ENCODE results near the gene RGS12.
"Not testable (repeated sequence)": the region's sequence is repeated elsewhere in the genome, so short reads cannot be mapped to it uniquely, and the experiment has no call there.

Gene RGS12

DNA sequence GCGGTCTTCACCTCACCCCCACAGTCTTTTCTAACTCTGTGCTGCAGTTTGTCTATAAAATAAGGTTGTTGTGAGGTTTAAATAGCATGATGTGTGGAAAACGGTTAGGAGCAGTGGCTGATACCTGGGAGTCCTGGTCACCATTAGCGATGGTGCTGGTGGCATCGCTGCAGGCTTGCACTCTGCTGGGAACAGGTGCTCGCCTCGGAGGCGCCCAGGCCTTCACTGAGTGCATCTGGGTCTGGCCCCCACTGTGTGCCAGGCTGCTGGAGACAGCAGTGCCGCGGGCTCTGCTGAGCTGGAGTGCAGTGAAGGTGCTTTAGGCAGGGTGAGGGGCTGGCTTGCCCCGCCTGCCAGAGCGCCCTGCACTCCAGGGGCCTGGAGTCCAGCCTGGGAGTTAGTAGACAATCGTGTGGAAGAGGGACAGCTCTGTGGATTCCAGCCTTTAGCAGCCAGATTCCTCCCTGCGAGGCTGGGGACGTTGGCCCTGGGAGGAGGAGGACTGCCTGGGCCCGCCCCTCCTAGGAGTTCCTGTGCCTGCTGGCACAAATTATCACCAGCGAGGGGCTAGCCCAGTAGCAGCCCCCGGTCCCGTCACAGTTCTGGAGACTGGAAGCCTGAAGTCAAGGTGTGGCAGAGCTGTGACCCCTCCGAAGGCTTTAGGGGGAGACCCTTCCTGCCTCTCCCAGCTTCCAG lies 7.3 kb downstream of the RGS12 start:
- DNase-seq, result no peak

DNA sequence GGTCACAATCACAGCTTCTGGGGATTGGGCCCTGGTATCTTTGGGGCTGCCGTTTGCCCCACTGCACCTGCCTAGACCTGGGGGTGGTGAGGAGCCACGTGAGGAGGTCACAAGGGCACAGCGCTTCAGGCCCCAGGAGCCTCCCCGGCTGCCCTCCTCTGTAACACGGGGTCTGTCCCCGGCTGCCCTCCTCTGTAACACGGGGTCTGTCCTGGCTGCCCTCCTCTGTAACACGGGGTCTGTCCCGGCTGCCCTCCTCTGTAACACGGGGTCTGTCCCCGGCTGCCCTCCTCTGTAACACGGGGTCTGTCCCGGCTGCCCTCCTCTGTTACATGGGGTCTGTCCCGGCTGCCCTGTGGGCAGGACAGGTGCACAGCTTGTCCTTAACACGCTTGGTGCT lies 8.1 kb downstream of the RGS12 start:
- not testable (repeated sequence) for DNase-seq

GRCh38 chr4:3301450-3302172 lies 8.8 kb downstream of the RGS12 start:
- DNase-seq, result no peak

- DNase-seq, result no peak
These were observed 9.5 kb downstream of the RGS12 start for GRCh38 chr4:3302173-3302785.

DNA sequence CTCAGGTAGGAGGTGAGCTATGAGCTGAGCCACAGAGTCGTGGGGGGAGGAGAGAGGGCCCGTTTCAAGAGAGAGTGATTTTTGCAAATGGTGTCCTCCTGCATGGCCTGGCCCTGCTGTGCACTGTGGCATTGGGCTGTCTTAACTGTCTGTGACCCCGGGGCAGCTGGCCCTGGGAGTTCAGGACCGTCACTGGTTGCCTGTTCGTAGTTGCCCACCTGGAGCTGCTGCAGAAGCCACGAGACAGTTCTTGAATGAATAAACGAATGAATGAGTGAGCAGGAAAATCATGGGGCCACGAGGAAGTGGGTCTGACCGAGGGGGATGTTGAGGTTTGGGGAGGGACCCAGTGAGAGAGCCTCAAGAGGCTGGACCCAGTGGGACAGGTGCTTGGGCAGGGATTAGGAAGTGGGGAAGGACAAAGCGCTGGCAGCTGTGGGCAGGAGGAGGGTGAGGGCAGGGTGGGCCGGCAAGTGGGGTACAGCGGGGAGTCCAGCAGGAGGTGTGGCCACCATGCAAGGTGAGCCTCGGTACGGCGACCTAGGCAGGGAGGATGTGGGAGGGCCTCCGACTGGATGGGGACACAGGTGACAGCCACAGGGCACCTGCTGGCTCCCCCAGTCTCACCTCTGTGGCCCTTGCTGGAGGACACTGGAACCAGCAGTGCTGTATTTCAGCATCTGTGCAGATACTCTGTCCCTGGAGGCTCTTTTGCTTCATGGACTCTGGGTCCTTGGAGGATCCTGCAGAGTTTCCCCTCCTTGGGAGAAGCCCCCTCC lies 10.2 kb downstream of the RGS12 start:
- DNase-seq, result no peak

GRCh38 chr4:3303565-3303824 lies 10.7 kb downstream of the RGS12 start:
- DNase-seq, result no peak

GRCh38 chr4:3303923-3304710 lies 11.3 kb downstream of the RGS12 start:
- no peak for DNase-seq

- DNase-seq, result peak; percentile 67
These were observed 12.2 kb downstream of the RGS12 start for GRCh38 chr4:3304831-3305609.

- peak; percentile 73 for DNase-seq
These were observed 13.0 kb downstream of the RGS12 start for GRCh38 chr4:3305610-3306371.

DNA sequence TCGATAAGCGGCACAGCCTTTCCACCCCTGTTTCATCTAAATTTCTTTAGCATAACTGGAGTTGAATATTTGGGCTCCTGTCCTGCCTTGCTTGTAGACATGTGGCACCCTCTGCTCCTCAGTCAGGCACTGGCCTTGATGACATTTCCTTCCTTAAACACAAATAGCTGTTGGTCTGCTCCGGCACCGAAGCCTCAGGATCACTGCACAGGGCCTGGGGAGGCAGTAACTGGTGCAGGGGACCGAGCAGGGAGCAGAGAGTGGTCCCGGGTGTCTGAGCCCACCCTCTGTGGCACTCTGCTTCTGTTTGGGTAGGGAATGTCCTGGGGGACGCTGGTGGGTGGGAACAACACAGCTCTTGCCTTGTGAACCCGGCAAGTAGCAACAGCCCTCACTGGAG lies 13.6 kb downstream of the RGS12 start:
- DNase-seq, result no peak

- DNase-seq, result no peak
These were observed 14.2 kb downstream of the RGS12 start for GRCh38 chr4:3307060-3307459.

DNA sequence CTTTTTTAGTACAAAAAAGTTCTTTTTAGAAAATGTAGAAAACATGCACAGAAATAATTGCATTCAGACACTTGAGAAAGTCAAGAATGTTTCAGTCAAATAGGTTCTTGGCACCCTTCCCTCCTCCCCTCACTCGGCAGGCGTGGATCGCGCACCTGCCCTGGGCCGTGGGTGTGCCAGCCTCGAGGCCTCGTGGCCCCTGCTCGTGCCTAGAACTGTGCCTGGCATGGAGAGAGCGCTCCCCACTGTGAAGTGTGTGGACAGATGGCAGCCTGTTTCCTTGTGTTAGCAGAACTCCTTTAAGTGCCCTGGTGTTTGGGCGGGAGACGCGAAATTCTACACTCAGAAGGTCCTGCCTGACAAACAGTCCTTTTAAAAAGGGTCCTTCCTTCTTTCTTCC lies 14.7 kb downstream of the RGS12 start:
- DNase-seq, result no peak

GRCh38 chr4:3307891-3308575 lies 15.2 kb downstream of the RGS12 start:
- no peak for DNase-seq

DNA sequence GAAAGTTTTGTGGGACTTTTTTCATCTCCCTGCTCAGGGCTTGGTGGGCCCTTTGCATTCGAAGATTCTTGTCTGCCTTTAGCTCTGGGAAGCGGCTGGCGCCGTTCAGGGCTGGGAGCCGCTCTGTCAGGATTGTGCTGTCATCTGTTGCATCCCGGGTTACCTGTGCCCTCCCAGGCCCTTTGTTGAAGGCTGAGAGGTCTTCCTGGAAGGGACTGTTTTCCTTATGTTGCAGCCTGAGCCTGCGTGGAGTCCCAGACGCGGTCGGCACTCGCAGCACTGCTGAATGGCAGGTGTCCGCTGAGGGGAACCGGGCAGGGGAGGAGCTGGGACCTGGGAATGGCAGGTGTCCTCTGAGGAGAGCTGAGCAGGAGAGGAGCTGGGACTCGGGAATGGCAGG lies 15.9 kb downstream of the RGS12 start:
- no peak for DNase-seq

DNA sequence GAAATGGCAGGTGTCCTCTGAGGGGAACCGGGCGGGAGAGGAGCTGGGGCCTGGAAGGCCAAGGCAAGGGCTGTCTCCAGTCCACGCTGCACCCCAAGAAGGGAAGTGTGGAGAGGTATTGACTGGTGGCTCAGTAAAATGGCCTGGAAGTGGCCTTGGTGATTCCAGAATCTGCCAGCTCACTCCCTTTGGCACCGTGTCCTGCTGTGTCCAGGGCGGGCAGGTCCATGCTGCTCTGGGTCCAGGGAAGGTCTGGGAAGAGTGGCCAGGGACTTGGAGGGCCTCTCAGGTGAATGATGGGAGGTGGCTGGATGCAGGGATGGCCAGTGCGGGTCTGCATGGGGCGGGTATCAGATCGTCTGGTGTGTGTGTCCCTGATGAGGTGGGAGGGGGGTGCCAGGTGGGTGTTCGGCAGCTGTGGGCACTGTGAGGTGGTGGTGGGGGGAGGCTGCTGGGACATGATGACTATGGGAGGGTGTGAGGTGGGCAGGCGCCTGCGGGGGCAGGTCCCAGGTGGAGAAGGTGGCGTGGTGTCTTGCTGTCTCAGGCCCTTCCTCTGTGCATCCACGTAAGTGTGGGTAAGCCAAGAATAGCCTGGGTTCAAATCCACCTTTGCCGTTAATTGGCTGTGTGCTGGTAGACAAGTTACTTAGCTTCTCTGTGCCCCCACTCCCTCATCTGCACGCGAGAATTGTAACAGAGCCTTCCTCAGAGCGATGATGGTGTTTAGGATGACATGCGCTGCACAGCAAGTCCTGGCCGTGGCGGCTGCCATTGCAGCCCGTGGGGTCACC lies 17.7 kb downstream of the RGS12 start:
- no peak for DNase-seq

DNA sequence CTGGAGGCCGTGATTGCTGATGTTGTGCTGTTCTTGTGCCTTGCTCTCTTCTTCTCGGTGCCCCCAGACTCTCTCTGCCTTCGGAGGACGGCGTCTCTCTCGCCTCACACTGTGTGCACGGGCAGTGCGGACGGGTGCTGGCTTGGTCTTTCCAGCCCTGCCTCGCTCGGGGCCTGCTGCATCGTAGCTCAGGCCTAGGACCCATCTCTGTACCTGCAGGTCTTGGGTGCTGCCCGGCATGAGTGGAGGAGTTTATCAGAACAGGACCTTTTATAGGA lies 18.2 kb downstream of the RGS12 start:
- DNase-seq, result no peak

GRCh38 chr4:3311489-3312171 lies 18.8 kb downstream of the RGS12 start:
- no peak for DNase-seq

DNA sequence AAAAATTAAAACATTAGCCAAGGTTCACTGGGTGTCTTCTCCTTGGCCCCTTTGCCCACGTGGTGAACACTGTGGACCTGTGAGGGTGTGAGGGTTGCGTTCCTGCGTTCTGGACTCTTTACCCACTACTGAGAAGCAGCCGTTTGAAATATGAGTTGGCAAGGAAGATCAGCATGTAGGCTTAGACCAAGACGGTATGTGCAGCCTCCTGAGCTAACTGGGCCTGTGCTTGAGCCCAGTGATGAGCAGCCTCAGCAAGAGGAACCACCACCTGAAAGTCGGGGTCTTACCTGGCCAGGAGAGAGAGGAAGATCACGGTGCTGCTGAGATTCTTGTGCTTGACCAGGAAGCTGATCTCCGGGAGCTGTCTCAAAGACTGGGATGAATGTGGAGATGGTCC lies 19.5 kb downstream of the RGS12 start:
- DNase-seq, result no peak

DNA sequence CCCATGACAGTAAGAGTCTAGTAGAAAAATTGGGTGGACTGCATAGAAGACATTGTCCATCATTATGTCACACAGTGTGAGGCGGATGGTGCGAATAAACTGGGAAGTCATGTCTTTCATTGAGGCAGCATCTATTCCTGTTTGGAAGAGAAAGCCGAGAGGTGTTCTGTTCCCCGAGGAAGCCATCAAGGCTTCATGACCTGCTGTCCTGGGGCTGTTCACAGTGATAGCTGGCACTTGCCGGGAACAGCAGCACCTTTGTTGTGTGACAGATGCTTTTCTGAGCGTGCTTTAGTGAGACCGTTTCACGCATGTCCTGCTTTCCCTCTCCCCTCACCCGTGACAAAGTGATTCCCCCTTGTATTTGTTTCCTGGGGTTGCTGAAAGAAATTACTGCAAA lies 20.3 kb downstream of the RGS12 start:
- no peak for DNase-seq

All from eye (tissue), 1 donor.